ENCODE results near the gene ATP6V1E1. TPM values are rescaled to one million over a fixed set of nuclear protein-coding genes. Genes with fewer than 3 reads are reported as not detected.
"Not testable (repeated sequence)": the region's sequence is repeated elsewhere in the genome, so short reads cannot be mapped to it uniquely, and the experiment has no call there.

Gene ATP6V1E1
- polyA plus RNA-seq, 1 of the 3 experiments (the other 2 are of a cell fraction), result 140 TPM

DNA sequence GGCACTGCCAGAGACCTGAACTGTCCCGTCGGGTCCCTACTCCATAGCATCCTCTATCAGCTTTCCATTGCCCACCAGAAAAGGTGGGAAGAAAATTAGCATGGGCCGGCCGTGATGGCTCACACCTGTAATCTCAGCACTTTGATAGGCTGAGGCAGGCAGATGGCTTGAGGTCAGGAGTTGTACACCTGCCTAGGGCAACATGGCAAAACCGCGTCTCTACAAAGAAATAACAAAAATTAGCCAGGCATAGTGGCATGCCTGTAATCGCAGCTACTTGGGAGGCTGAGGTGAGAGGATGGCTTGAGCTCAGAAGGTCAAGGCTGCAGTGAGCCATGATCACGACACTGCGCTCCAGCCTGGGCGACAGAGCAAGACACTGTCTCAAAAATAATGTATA lies 61.8 kb downstream of the ATP6V1E1 start:
- Histone ChIP-seq H3K27ac (ENCODE audit: low read depth in 2 of 2, low read length in 1 of 2) (no peak overlapping the region), H3K4me1 (ENCODE audit: control insufficient read depth in 1 of 2, insufficient read depth in 2 of 2, low read depth in 1 of 2, low read length in 1 of 2) (no peaks in the 10 kb centered on the region; a peak in 2 of 4 replicates), H3K9ac (no peak overlapping the region), H2AFZ (ENCODE audit: low read depth) (no peak overlapping the region), H3K9me2 (no peaks in the 10 kb centered on the region), H3F3A (replicated peaks; ENCODE audit: insufficient read depth) (no peaks in the 10 kb centered on the region), H3K9me3 (no peaks in the 10 kb centered on the region), H4K20me1 (ENCODE audit: insufficient read depth) (no peaks in the 10 kb centered on the region), H3K4me3 (ENCODE audit: low read depth in 2 of 2, low read length in 1 of 2) (no peak overlapping the region), H3K79me2 (ENCODE audit: insufficient read depth) (no peaks in the 10 kb centered on the region), H3K4me2 (no peak overlapping the region), H3K27me3 (ENCODE audit: insufficient read depth) (no peaks in the 10 kb centered on the region; the same call in 1 of the 2 replicates), H3K36me3 (replicated peaks in 1 of 2; ENCODE audit: control insufficient read depth in 1 of 2, insufficient read depth in 2 of 2, low read length in 1 of 2) (no peaks in the 10 kb centered on the region)
- no peak for DNase-seq
- ChIA-PET CTCF (interaction anchor here (1.1 to 1.8 kb wide), 4 partner anchors 8 to 509 kb away, joined by 3 to 8 read pairs (median 3); no protein-coding TSS in a partner anchor), POLR2A (no interaction called here)
- 87% methylated on average over 10 of the region's 10 CpGs for WGBS (ENCODE audit: low lambda C conversion rate)
- TF ChIP-seq MEF2A (IDR thresholded peaks at IDR 0.05; ENCODE audit: borderline replicate concordance, low read depth) (no peak), RFX5 (IDR thresholded peaks at IDR 0.05; ENCODE audit: low read length) (no peak), MAX (IDR thresholded peaks at IDR 0.05; ENCODE audit: low read depth) (no peak)

DNA sequence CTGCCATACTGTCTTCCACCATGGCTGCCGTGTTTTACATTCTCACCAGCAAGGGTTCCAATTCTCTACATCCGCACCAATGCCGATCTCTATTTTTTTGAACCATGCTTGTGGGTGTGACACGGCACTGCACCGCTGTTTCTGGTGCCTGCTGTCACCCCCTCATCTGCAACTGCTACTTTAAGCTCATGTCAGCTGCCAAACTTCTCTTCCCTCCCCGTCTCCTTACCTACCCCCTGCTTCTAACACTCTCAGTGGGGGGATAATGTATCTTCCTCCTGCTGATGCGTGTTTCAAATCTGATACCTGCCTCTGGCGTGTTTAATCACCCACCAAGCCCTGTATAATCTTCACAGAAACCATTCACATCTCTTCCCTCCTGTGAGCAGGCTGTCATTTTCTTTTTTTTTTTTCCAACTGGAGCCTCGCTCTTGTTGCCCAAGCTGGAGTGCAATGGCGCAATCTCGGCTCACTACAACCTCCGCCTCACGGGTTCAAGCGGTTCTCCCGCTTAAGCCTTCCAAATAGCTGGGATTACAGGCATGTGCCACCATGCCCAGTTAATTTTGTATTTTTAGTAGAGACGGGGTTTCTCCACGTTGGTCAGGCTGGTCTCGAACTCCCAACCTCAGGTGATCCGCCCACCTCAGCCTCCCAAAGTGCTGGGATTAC lies 62.4 kb downstream of the ATP6V1E1 start:
- H3K4me2 ChIP-seq; H2AFZ ChIP-seq (ENCODE audit: low read depth); H3K4me1 ChIP-seq (ENCODE audit: control insufficient read depth in 1 of 2, insufficient read depth in 2 of 2, low read depth in 1 of 2, low read length in 1 of 2); H4K20me1 ChIP-seq (ENCODE audit: insufficient read depth); DNase-seq; H3K4me3 ChIP-seq (ENCODE audit: low read depth in 2 of 2, low read length in 1 of 2); H3K9me2 ChIP-seq; H3K79me2 ChIP-seq (ENCODE audit: insufficient read depth); H3K27ac ChIP-seq (ENCODE audit: low read depth in 2 of 2, low read length in 1 of 2); POLR2A ChIA-PET; H3F3A ChIP-seq (replicated peaks; ENCODE audit: insufficient read depth); H3K36me3 ChIP-seq (replicated peaks in 1 of 2; ENCODE audit: control insufficient read depth in 1 of 2, insufficient read depth in 2 of 2, low read length in 1 of 2); H3K9me3 ChIP-seq; H3K9ac ChIP-seq; H3K27me3 ChIP-seq (ENCODE audit: insufficient read depth): not testable (repeated sequence)
- CTCF ChIA-PET, result interaction anchor here (1.1 to 1.8 kb wide), 4 partner anchors 8 to 508 kb away, joined by 3 to 8 read pairs (median 3); no protein-coding TSS in a partner anchor
- 85% methylated on average over 19 of the region's 19 CpGs for WGBS (ENCODE audit: low lambda C conversion rate)

DNA sequence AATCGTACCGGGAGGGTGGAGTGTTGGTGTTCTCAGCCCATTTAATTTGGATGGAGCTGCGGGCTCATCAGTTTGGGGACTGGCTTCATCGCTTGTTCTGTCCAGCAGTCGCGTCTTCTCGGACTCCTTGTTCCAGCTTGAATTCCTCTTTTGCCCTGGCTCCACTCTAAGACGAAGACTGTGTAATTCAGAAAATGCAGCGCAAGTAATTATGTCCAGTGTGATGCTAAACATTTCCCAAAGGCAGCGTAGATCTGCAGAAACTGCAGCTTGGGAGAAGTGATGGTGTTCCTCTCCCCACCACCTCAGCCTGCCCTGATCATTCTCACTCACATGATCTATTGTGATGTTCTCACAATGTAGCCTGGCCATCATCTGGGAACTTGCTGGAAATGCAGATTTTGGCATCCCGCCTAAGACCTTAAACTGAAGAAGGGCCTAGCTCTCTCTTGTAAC lies 64.6 kb downstream of the ATP6V1E1 start:
- no peaks in the 10 kb centered on the region for H3F3A ChIP-seq (replicated peaks; ENCODE audit: insufficient read depth)
- H2AFZ ChIP-seq (ENCODE audit: low read depth), result no peak overlapping the region
- no peaks in the 10 kb centered on the region for H3K9me2 ChIP-seq
- WGBS (ENCODE audit: low lambda C conversion rate), result 81% methylated on average over 11 of the region's 11 CpGs
- no peak overlapping the region for H3K27ac ChIP-seq (ENCODE audit: low read depth in 2 of 2, low read length in 1 of 2)
- no peaks in the 10 kb centered on the region for H3K79me2 ChIP-seq (ENCODE audit: insufficient read depth)
- no peaks in the 10 kb centered on the region for H3K4me1 ChIP-seq (ENCODE audit: control insufficient read depth in 1 of 2, insufficient read depth in 2 of 2, low read depth in 1 of 2, low read length in 1 of 2)
- no peak overlapping the region for H3K4me2 ChIP-seq
- no peak overlapping the region for H3K9ac ChIP-seq
- TF ChIP-seq EZH2phosphoT487 (IDR thresholded peaks at IDR 0.05; ENCODE audit: borderline replicate concordance, low read depth), result no peak
- TF ChIP-seq FOXJ3 (CRISPR knock-in tag; IDR thresholded peaks at IDR 0.05), result no peak
- TF ChIP-seq TEAD4 (IDR thresholded peaks at IDR 0.05; ENCODE audit: borderline replicate concordance, insufficient read depth), result no peak
- TF ChIP-seq TAF1 (IDR thresholded peaks at IDR 0.05; ENCODE audit: borderline replicate concordance, low read depth, low read length), result no peak
- TF ChIP-seq SIN3A (IDR thresholded peaks at IDR 0.05; ENCODE audit: borderline replicate concordance, low read depth, low read length), result no peak
- TF ChIP-seq, protein P1, sequence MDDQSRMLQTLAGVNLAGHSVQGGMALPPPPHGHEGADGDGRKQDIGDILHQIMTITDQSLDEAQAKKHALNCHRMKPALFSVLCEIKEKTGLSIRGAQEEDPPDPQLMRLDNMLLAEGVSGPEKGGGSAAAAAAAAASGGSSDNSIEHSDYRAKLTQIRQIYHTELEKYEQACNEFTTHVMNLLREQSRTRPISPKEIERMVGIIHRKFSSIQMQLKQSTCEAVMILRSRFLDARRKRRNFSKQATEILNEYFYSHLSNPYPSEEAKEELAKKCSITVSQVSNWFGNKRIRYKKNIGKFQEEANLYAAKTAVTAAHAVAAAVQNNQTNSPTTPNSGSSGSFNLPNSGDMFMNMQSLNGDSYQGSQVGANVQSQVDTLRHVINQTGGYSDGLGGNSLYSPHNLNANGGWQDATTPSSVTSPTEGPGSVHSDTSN (IDR thresholded peaks at IDR 0.05), result no peak
- TF ChIP-seq JUND (IDR thresholded peaks at IDR 0.05), result no peak
- TF ChIP-seq USF2 (IDR thresholded peaks at IDR 0.05; ENCODE audit: borderline replicate concordance, low read depth, low read length), result no peak
- TF ChIP-seq SMC3 (IDR thresholded peaks at IDR 0.05; ENCODE audit: low read depth, low read length), result no peak
- TF ChIP-seq ELF1 (IDR thresholded peaks at IDR 0.05), result no peak
- TF ChIP-seq MXI1 (IDR thresholded peaks at IDR 0.05; ENCODE audit: low read depth, low read length), result no peak
- no peak for TF ChIP-seq MEF2A (IDR thresholded peaks at IDR 0.05; ENCODE audit: borderline replicate concordance, low read depth)
- TF ChIP-seq TCF12 (IDR thresholded peaks at IDR 0.05), result no peak
- POLR2A ChIA-PET, result no interaction called here
- H4K20me1 ChIP-seq (ENCODE audit: insufficient read depth), result no peaks in the 10 kb centered on the region
- H3K36me3 ChIP-seq (replicated peaks in 1 of 2; ENCODE audit: control insufficient read depth in 1 of 2, insufficient read depth in 2 of 2, low read length in 1 of 2), result no peaks in the 10 kb centered on the region
- DNase-seq, result no peak
- no peaks in the 10 kb centered on the region; the same call in 1 of the 2 replicates for H3K27me3 ChIP-seq (ENCODE audit: insufficient read depth)
- CTCF ChIA-PET, result interaction anchor here (0.6 to 2.4 kb wide), 2 partner anchors 8 to 66 kb away, joined by 3 to 5 read pairs; no protein-coding TSS in a partner anchor
- no peak overlapping the region for H3K4me3 ChIP-seq (ENCODE audit: low read depth in 2 of 2, low read length in 1 of 2)
- H3K9me3 ChIP-seq, result no peaks in the 10 kb centered on the region

All from SK-N-SH (cell line).